ENCODE results near the gene NTN3.

DNA sequence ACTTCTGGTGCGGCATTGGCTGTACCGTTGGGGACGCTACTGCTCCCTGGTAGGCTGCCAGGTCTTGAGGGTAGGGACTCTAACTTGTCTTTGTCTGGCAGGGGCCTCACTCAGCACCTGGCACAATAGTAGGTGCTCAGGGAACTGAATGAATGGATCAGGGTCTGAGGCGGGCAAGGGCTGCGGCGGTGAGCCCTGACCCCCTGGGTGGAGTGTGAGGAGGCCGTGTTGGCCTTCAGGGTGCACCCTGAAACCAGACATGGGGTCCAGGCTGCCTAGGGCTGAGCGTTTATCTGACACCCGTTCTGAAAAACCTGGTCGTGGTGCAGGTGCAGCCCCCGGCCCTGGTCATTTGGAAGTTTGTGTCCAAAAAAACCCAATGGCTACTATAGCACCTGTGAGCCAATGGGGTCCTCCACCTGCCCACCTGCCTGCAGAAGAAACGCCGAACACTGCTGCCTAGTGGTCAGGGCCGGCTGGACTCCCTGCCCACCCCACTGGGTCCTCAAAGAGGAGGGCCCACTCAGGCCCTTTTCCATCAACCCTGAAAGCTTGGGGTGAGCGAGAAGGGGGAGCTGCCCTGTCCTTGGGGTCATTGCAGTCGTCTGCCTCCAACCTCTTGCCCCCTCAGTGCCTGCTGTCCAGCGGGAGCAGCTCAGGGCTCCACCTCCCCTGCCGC is 37.8 kb downstream of the NTN3 start:
- TF ChIP-seq, protein P1, sequence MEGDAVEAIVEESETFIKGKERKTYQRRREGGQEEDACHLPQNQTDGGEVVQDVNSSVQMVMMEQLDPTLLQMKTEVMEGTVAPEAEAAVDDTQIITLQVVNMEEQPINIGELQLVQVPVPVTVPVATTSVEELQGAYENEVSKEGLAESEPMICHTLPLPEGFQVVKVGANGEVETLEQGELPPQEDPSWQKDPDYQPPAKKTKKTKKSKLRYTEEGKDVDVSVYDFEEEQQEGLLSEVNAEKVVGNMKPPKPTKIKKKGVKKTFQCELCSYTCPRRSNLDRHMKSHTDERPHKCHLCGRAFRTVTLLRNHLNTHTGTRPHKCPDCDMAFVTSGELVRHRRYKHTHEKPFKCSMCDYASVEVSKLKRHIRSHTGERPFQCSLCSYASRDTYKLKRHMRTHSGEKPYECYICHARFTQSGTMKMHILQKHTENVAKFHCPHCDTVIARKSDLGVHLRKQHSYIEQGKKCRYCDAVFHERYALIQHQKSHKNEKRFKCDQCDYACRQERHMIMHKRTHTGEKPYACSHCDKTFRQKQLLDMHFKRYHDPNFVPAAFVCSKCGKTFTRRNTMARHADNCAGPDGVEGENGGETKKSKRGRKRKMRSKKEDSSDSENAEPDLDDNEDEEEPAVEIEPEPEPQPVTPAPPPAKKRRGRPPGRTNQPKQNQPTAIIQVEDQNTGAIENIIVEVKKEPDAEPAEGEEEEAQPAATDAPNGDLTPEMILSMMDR (conservative IDR thresholded peaks at IDR 0.05 in 1 of 2, IDR thresholded peaks at IDR 0.05 in 1 of 2; ENCODE audit: extremely low read depth in 1 of 2, insufficient read depth in 1 of 2, low read depth in 1 of 2, low read length in 2 of 2) = no peak
- TF ChIP-seq EZH2 (IDR thresholded peaks at IDR 0.05; ENCODE audit: borderline replicate concordance, low read length) = no peak

All from mammary epithelial cell (primary cell).